DMS79 (cell line): Measurements from ENCODE around the gene FASTK.
"Not testable (repeated sequence)": the region's sequence is repeated elsewhere in the genome, so short reads cannot be mapped to it uniquely, and the experiment has no call there.

Experiments
- DNase-seq: peaks from one replicate; lab custom pipeline; 2025; lab: John Stamatoyannopoulos, UW

Gene FASTK

GRCh38 chr7:151046603-151047573, 33.7 kb downstream of the FASTK start:
- DNase-seq, result peak; percentile 33

GRCh38 chr7:151045967-151046366, 34.6 kb downstream of the FASTK start:
- DNase-seq, result no peak

GRCh38 chr7:151045262-151045661, 35.3 kb downstream of the FASTK start:
- no peak for DNase-seq

- no peak for DNase-seq
Observed at GRCh38 chr7:151043959-151044358, 36.6 kb downstream of the FASTK start.

GRCh38 chr7:151043449-151043848, 37.2 kb downstream of the FASTK start:
- DNase-seq, result not testable (repeated sequence)

- no peak for DNase-seq
Observed at GRCh38 chr7:151040616-151041375, 39.8 kb downstream of the FASTK start.

GRCh38 chr7:151039850-151040548, 40.6 kb downstream of the FASTK start:
- DNase-seq, result no peak

- DNase-seq, result no peak
Observed at GRCh38 chr7:151038951-151039849, 41.4 kb downstream of the FASTK start.

- no peak for DNase-seq
Observed at GRCh38 chr7:151035902-151036301, 44.7 kb downstream of the FASTK start.

- DNase-seq, result no peak
Observed at GRCh38 chr7:151035026-151035717, 45.4 kb downstream of the FASTK start.

GRCh38 chr7:151034312-151035025, 46.1 kb downstream of the FASTK start:
- DNase-seq, result no peak

GRCh38 chr7:151033864-151034249, 46.8 kb downstream of the FASTK start:
- no peak for DNase-seq

GRCh38 chr7:151032936-151033863, 47.4 kb downstream of the FASTK start:
- no peak for DNase-seq

GRCh38 chr7:151031011-151031410, 49.6 kb downstream of the FASTK start:
- DNase-seq, result no peak

- DNase-seq, result no peak
Observed at GRCh38 chr7:151028948-151029501, 51.6 kb downstream of the FASTK start.

GRCh38 chr7:151028131-151028947, 52.3 kb downstream of the FASTK start, which contains the start of gene ABCB8:
TSS of gene ABCB8 (plus strand) at chr7:151028450. CDS start at chr7:151028516, 66 bp downstream.
- DNase-seq, result peak; percentile 97

GRCh38 chr7:151027728-151028130, 52.9 kb downstream of the FASTK start:
- DNase-seq, result not testable (repeated sequence)
